HTERT RPE-1 (cell line): Measurements from ENCODE around the gene C21orf91.

Source experiments
- in situ Hi-C: fragments of 300-500 bp; cut with MboI; formaldehyde crosslinking; loops from 4 replicates; pipeline ENCODE4 v1.14.3; 2020; ENCODE audit warnings: low sequenced_read_pairs

The C21orf91 gene

GRCh38 chr21:17819114-17819876 is at the start of gene C21orf91:
Gene C21orf91, minus strand, starts transcription at chr21:17819356. Its CDS starts 1,038 bp downstream, at chr21:17818318.
- in situ Hi-C loops: no loop called here

- in situ Hi-C loops: no loop called here
Observed at GRCh38 chr21:17866590-17866989, 47.4 kb upstream of the C21orf91 start.

GRCh38 chr21:17859661-17860060 is 40.5 kb upstream of the C21orf91 start:
- in situ Hi-C loops: no loop called here

GRCh38 chr21:17858747-17859146 is 39.6 kb upstream of the C21orf91 start:
- in situ Hi-C loops: no loop called here

GRCh38 chr21:17854745-17855144 is 35.6 kb upstream of the C21orf91 start:
- in situ Hi-C loops: no loop called here

GRCh38 chr21:17853393-17854275 is 34.5 kb upstream of the C21orf91 start:
- in situ Hi-C loops: no loop called here

- in situ Hi-C loops: no loop called here
Observed at GRCh38 chr21:17848228-17848627, 29.1 kb upstream of the C21orf91 start.

GRCh38 chr21:17841103-17841502 is 21.9 kb upstream of the C21orf91 start:
- in situ Hi-C loops: no loop called here

- in situ Hi-C loops: no loop called here
Observed at GRCh38 chr21:17834639-17835354, 15.6 kb upstream of the C21orf91 start.

- in situ Hi-C loops: no loop called here
Observed at GRCh38 chr21:17829472-17829871, 10.3 kb upstream of the C21orf91 start.

- in situ Hi-C loops: no loop called here
Observed at GRCh38 chr21:17828223-17828622, 9.1 kb upstream of the C21orf91 start.

GRCh38 chr21:17823846-17824245 is 4.7 kb upstream of the C21orf91 start:
- in situ Hi-C loops: no loop called here

GRCh38 chr21:17821121-17821520 is 2.0 kb upstream of the C21orf91 start:
- in situ Hi-C loops: no loop called here

- in situ Hi-C loops: no loop called here
Observed at GRCh38 chr21:17819877-17820229, 697 bp upstream of the C21orf91 start.

- in situ Hi-C loops: no loop called here
Observed at GRCh38 chr21:17818186-17819113, 706 bp downstream of the C21orf91 start.

GRCh38 chr21:17813353-17813752 is 5.8 kb downstream of the C21orf91 start:
- in situ Hi-C loops: no loop called here

- in situ Hi-C loops: no loop called here
Observed at GRCh38 chr21:17805966-17806365, 13.2 kb downstream of the C21orf91 start.

- in situ Hi-C loops: no loop called here
Observed at GRCh38 chr21:17803536-17803935, 15.6 kb downstream of the C21orf91 start.

GRCh38 chr21:17802572-17802971 is 16.6 kb downstream of the C21orf91 start:
- in situ Hi-C loops: no loop called here

GRCh38 chr21:17799414-17800164 is 19.6 kb downstream of the C21orf91 start:
- in situ Hi-C loops: no loop called here
